ENCODE results near the gene SLC24A2.

SLC24A2 gene

DNA sequence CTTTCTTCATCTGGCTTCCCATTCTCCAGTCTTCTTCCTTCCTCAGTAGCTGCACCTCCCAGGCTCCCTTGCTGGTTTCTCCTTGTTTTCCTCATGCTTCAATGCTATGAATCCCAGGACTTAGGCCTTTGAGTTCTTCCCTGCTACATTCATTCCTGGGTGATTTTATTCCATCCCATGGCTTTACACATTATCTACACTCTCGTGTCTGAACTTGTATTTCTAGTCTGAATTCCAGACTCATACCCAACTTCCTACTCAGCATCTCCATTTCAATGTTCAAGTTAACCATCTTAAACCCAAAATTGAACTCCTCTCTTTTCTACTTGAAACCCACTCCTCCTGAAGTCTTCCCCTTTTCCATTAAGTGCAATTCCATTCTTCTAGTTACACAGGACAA, 20.0 kb downstream of the SLC24A2 start:
- peak overlapping the region; percentile 26 for H3K27ac ChIP-seq
- DNase-seq (ENCODE audit: low read depth, low spot score) = no peak

DNA sequence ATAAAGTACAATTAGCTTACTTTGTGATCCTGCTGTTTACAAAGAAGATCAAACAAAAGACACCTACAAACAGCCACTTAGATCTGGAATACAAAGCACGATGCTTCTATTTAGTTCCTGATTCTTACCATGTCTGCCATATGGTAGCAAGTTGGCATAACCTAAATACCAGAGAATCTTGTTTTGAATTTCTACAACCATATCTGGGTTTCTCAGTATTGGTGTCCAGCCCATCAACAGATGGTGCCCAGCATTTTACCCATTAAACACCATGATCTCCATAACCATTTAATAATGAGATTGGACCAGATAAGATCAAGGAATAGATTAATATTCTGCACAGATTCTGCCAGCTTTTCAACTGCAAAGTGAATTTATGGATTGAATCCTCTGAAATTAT, 29.8 kb downstream of the SLC24A2 start:
- H3K27ac ChIP-seq = no peak overlapping the region
- no peak for DNase-seq (ENCODE audit: low read depth, low spot score)

DNA sequence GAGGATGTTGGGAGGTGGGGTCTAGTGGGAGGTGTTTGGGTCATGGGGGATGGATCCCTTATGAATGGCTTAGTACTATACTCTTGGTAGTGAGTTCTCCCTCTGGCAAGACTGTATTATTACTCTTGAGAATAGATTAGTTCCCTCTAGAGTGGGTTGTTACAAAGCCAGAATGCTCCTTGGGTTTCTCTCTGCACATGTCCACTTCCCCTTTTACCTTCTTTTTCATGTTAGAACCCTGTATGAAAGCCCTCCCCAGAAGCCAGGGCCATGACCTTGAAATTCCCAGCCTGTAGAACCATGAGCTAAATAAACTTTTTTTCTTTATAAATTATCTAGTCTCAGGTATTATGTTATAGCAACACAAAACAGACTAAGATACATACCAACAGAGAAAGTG, 31.1 kb downstream of the SLC24A2 start:
- H3K27ac ChIP-seq = no peak overlapping the region
- no peak for DNase-seq (ENCODE audit: low read depth, low spot score)

DNA sequence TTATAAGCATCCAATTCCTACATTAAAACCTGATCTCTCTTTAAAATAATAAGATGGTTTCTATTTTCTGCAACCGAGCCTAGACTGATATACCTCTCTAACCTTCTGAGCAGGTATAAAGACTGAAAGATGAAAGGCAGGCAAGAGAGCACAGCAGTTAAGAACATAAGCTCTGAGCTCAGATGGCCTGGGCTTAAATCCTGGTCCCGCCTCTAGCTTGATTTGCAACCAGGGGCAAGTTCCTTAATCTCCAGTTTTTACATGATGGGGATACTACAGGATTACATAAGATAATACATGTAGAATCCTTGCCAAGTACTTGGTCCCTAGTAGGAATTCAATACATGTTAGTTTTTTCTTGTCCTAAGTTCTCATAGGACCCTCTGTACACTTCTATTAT, 33.9 kb downstream of the SLC24A2 start:
- no peak overlapping the region for H3K27ac ChIP-seq
- no peak for DNase-seq (ENCODE audit: low read depth, low spot score)

DNA sequence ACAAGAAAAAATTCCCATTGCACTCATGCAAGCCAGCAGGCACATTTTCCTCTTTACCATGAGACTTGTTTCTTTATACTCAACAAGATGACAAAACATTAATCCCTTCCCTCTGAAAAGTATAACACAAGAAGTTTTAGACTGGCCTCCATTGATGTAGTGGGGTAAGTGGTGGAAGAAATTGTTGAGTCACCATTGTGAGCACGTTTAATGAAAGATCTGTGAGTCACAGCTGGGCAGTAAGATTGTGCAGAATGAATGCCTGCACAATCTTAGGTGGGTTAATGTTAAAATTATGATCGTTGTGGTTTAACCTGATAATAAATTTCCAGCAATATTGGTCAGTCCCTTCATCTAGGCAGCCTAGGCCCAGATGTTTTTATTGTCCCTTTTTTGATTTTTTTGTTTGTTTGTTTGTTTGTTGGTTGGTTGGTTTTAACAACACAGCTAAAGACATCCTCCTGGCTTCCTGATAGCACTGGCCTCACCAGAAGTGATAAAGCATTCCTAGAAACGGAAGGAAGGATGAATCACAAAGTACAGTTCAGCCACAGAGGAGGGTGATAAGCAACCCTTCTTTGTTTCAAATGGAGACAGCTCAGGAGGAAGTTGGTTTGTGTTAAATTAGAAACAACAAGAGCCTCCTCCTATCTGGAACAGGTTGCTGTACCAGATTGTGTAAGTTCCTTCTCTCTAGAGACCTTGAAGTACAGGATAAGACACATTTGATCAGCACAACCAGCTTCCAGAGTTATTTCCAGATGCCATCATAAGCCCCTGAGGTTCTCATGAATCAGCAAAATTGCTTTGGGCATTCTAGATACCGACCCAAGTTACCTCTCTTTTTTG, 40.3 kb downstream of the SLC24A2 start:
- DNase-seq (ENCODE audit: low read depth, low spot score) = no peak
- H3K27ac ChIP-seq = no peak overlapping the region

DNA sequence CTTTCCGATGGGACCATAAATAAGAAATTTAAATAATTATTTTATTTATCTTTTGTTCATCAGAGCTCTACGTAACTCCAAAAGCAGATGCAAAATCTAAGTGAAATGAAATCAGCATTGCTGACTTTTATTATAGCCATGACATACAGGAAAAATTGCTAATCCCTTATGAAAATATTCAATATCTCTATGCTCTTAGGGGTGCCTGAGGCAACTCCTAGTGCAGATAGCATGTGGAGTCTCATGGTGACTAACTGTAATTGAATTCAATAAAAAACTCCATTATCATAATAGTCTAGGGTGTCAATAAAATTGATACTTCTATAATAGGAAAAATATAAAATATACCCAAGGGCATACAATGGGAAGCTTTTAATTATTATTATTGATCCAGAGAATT, 42.6 kb downstream of the SLC24A2 start:
- DNase-seq (ENCODE audit: low read depth, low spot score) = no peak
- no peak overlapping the region for H3K27ac ChIP-seq

DNA sequence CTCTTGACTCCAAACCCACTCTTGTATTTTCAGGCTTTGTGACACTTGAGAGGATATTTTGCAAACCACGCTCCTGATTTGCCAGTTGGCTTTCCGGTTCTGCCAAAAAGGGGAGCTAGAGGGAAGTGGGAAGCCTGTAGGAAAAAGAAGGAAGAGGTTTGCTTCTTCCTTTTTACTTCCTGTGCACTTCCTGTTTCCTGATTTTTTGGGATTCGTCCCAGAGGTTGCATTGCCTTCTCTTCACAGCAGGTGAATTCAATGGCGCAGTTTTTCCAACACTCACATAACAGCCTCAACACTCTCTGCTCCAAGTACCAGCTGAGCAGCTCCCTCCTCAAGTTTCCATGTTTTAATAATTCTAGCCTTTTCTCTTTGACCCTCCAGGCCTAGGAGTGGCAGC, 47.7 kb downstream of the SLC24A2 start:
- H3K27ac ChIP-seq = no peak overlapping the region
- no peak for DNase-seq (ENCODE audit: low read depth, low spot score)
